HG02759 (cell line): ENCODE data around the gene KDM5B.
"Not testable (repeated sequence)": the region's sequence is repeated elsewhere in the genome, so short reads cannot be mapped to it uniquely, and the experiment has no call there.

Source experiments
- ATAC-seq: cut with Tn5 transposase; IDR thresholded peaks from one replicate; pipeline ENCODE4 v1.9.1; 2021; ENCODE audit warnings: mild to moderate bottlenecking, moderate library complexity; ENCODE audit not compliant: unreplicated experiment

The KDM5B gene

DNA sequence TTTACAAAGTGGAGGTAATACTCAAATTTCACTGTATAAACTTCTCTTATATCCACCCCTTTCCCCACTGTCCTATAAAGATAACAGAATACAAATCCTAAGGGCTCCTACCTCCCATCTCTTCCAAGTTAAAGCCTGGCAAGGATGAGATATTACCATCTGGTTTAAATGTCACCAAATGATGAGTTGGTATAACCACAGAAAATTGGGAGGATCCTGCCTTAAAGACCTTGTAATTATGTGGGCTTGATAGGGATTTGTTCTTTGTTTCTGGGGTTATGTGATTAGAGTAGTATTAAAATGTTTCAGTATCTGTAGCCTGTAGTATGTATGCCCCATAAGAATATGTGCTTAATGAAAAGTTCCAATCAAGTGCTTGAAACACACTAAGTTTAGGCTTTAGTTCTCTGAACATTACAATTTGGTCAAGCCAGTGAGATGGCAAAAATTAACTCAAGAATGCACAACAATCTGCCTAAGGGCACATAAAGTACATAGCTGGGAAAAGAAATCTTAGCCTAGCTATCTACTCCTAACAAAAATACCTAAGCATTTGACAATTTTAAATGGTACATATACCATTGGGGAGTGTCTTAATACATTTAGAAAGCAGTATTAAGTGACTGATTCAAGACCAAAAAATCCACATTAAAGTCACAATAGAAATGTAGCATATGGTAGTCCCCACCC is 14.0 kb downstream of the KDM5B start:
- ATAC-seq, result no peak

DNA sequence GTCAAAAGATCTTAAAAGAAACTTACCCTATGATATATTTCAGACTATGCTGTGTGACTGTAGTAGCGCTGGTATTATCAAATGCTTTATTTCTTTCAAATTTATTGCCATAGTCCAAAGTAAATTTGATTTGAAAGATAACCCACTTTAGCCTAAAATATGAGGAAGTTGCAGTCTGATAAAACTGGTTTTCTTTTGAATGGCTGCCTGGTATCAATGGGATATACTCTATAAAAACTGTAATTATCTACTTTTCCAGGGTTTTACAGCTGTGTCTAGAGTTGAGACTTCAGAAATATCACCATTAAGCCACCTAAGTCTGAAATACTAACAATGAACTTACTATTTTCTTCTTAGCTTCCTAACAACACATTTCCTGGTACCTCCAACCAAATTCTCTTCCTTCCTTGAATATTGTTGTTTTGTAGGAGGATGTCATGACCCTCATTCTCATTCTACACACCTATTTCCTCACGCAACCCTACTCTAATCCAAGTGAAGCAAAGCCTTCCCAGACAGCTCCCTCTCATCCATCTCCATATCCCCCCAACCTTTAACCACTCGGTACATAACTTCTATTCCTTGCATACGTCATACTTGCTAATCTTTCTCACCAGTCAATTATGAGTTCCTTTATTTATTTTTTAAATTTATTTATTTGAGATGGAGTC is 17.0 kb downstream of the KDM5B start:
- no peak for ATAC-seq

DNA sequence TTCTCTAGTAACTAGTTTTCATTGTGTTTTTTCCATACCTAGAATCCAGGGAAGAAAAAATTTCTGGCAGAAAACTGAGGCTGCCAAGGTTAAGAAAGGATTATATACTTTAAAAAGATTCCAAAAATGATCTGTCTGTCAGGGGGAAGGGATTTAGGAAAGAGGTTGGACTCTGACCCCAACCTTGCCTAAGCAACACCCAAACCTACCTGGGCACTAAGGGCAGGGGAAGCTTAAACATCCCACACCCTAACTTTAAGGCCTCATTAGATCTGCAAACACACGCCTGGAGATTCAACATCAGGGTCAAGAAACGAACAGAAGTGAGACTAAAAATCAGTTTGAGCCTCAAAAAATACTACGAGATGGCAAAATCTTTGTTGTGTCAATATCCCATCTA is 19.4 kb downstream of the KDM5B start:
- no peak for ATAC-seq

GRCh38 chr1:202786804-202787203 is 21.4 kb downstream of the KDM5B start:
- ATAC-seq, result no peak

DNA sequence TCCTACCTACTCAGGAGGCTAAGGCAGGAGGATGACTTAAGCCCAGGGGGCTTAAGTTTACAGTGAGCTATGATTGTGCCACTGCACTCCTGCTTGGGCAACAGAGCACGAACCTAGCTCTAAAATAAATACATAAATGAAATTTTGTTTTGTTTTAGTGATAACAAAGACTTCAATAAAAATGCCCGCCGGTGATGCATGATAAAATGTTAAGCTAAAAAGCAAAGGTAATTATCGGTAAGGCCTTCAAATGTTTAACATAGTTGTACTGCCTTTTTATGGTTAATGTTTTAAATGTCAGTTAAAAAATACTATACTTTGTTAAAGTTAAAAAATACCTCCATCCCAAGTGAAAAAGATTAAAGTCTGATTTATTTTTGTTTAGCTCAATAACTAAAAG is 27.0 kb downstream of the KDM5B start:
- no peak for ATAC-seq

DNA sequence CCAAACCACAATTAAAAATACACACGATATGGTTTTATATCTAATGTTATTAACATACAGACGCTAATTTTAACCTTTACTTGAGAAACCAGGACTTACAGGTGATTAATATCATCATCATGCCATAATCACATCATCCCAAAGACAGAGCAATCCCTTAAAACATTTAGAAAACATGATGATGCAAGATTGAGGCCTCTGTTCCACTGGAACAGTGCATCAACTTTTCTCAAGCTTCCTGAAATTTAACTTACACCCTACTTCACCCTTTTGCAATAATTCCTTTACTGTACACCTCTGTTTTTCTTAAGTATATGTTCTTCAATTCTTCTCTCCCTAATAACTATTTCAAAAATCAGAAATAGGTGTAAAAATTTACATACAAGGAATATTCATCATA is 38.1 kb downstream of the KDM5B start:
- no peak for ATAC-seq

DNA sequence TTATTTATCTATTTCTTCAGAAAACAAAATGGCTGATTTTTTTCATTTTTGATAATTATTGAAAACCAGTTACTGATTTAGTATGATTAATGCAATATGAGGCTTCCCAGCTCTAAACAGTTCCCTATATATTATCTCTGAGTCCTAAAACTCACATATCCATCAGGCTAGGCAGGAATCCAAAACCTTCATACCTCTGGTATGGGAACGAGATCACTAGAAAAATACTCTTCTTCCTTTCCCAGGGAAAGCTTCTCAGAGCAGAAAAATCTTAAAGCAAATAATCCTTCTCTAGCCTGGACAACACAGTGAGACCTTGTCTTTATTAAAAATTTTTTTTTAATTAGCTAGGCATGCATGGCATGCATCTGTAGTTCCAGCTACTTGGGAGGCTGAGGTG is 42.5 kb downstream of the KDM5B start:
- no peak for ATAC-seq

- ATAC-seq, result no peak
Observed at GRCh38 chr1:202762019-202762418, 46.2 kb downstream of the KDM5B start.

DNA sequence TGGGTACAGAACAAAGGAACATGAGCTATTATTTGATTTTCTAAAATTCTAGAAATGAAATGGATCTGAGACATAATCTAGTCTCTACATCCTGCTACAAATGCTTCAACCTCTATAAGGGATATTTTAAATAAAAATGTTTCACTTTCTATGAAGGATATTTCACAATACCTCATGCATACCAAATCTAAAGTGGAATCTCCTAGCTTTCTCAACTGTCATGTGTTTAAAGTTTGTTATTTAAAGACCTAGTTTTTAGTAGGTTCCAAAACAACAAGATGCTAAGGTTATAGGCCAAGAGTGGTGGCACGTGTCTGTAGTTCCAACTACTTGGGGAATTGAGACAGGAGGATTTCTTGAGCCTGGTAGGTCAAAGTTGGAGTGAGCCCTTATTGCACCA is 47.6 kb downstream of the KDM5B start:
- ATAC-seq, result no peak

DNA sequence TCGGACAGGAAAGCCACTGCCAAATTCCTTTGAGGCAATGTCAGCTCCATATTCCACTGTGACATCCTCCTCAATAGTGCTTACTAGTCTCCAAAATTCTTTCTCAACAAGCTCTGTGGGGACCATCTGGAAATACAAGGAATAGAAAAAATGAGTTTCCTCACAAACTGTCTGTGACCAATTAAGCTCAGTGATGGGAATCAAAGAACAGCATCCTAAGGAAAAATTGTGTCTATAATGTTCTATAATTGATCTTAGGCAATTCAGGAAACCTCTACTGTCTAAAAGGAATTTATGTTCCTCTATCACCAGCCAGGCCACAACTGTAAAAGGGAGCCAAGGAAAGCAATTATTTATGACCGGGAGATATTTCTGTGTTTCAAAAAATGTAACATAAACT is 51.8 kb downstream of the KDM5B start:
- no peak for ATAC-seq

GRCh38 chr1:202754293-202754692 is 53.9 kb downstream of the KDM5B start:
- no peak for ATAC-seq

DNA sequence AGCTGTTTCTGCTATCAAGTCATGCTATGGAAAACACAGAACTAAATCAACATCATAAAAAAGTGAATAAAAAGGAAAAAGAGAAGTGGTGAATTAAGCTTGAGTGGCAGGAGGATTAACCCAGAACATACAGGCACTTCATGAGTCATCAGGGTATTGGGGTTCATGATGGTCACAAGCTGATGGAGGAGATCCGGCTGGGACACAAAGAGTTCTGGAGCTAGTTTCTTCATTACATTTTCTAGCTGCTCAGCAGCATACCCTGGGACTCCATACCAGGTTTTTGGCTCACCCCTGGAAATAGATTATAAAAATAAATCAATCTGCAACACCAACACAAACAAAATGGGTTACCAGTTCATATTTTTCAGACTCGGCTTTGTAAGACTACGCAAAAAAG is 55.4 kb downstream of the KDM5B start:
- ATAC-seq, result no peak

- no peak for ATAC-seq
Observed at GRCh38 chr1:202750761-202751160, 57.5 kb downstream of the KDM5B start.

DNA sequence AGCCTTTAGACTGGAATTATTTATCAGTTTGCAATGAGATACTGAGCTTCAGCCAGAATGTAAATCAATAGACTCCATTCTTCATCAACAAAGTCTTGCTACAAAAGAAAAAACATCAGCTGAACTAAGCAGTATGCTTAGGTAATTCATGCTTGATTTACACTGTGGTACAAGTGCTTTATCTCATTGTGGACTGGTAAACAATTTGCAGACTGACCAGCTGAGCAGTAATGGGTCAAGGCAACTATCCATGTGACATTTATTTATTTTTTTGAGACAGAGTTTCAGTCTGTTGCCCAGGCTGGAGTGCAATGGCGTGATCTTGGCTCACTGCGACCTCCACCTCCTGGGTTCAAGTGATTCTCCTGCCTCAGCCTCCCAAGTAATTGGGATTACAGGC is 58.2 kb downstream of the KDM5B start:
- no peak for ATAC-seq

DNA sequence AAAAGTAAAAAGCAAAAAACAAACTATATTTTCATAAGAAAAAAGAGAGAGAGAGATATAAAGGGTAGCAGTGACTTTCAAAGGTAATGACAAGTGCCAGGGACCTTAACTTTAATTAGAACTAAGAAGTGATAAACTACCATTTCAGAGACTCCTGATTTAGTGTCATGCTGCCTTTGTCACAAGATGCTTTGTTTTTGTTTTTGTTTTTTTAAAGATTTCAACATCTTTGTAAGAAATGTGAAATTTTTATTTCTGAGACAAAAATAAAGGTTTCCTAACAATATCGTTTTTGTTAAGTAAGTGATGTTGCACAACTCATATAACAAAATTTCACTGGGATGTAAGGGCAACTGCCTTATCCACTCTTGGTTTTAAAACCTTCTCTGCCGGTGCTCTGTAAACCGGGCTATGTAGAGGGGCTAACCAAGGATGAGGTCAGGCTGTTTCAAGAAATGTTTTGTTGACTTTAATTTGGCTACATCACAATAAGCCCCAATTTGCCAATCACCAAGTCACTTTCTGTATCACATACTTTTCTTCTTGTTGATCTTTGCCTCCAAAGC is 62.8 kb downstream of the KDM5B start:
- ATAC-seq, result no peak

DNA sequence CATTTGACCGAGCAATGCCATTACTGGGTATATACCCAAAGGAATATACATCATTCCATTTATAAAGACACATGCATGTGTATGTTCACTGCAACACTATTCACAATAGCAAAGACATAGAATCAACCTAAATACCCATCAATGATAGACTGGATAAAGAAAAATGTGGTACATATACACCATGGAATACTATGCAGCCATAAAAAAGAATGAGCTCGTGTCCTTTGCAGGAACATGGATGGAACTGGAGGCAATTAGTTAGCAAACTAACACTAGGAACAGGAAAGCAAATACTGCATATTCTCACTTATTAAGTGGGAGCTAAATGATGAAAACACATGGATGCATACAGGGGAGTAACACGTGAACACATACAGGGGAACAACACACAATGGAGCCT is 63.5 kb downstream of the KDM5B start:
- ATAC-seq, result not testable (repeated sequence)

- no peak for ATAC-seq
Observed at GRCh38 chr1:202742496-202742895, 65.7 kb downstream of the KDM5B start.

DNA sequence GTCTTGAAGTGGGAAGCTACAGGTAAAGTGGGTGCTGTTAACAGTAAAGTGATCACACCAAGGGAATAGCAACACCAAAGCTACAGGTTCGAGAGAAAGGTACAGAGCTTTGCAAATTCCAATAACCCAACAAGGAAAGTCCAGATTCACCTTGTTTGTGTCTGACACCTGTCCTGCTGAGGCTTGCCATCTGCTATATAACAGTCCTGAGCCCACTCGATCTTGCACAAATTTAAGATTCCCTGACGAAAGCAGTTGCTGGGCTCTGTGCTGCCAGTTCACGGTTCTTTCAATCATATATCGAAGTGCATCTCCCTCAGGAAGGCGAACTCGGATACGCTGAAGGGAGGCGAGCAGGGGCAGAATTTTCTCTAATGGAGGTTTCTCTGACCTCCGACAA is 75.0 kb downstream of the KDM5B start:
- ATAC-seq, result no peak

DNA sequence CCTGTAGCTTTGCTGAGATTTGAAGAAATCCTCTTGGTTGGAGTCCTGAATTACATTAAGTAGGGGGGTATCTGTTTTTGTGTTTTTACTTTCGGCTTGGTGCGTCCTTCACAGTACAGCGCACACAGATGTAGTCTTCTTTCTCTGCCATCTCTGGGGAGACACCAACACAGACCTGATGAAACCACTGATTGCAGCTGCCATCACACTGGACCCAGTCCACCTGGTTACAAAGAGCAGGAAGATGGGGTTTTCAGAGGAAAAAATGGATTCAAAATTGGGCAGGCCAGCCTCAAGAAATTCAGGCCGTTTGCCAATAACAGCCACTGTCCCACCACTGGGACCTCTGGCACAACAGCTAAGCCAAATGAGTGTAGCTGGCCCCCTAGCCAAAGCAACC is 79.3 kb downstream of the KDM5B start:
- no peak for ATAC-seq

GRCh38 chr1:202725526-202725925 is 82.7 kb downstream of the KDM5B start:
- no peak for ATAC-seq

- ATAC-seq, result no peak
Observed at GRCh38 chr1:202723708-202724107, 84.5 kb downstream of the KDM5B start.

DNA sequence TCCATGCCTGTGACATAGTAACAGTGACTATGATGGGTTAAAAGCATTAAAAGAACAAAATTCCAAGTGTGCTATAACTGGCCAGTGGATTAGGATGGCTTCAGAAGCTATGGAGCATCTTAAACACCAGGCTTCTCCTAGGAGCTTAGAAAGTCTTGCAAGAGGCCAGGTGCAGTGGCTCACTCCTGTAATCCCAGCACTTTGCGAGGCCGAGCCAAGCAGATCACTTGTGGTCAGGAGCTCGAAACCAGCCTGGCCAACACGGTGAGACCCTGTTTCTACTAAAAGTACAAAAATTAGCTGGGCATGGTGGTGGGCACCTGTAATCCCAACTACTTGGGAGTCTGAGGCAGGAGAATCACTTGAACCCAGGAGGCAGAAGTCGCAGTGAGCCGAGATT is 85.2 kb downstream of the KDM5B start:
- not testable (repeated sequence) for ATAC-seq

- no peak for ATAC-seq
Observed at GRCh38 chr1:202716654-202717053, 91.6 kb downstream of the KDM5B start.
